ENCODE results near the gene UTF1. TPM values are rescaled to one million over a fixed set of nuclear protein-coding genes. Genes with fewer than 3 reads are reported as not detected.

The UTF1 gene
- total and polyA plus RNA-seq, 11 donors = not detected

DNA sequence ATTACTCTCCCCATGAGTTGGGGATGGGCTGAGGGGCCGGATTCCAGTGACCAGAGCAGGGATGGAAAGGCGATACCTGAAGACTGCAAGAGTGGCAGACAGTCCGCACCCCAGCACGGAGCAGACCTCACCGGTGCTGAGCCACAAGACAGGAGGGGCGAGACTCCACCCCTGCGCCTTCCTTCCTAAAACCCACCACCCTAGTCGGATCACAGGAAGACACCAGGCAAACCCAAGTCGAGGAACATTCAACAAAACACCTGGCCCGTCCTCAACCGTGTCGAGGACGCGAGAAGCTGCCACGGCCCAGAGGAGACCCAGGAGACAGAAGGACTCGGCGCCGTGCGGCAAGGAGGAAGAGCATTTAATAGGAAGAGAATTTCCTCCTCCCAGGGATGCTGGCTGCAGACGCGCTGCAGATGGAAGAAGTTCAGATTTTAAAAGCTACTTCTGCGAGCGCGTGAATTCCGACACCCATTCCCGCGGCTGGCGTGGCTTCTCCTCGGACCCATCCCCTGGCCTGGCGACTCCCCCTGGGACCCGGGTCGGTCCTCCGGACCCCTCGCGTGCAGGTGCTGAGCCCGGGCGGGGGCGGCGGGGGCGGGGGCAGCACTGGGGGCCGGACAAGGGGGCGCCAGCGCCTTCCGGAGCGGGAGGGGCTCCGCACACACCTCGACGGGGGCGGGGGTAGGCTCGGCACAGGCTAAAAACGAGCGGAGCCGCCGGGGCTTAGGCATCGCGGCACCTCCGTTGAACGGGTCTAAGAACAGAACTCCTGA is 563 bp upstream of the UTF1 start:
- no peaks in the 10 kb centered on the region for H3K36me3 ChIP-seq
- TF ChIP-seq, protein P1, sequence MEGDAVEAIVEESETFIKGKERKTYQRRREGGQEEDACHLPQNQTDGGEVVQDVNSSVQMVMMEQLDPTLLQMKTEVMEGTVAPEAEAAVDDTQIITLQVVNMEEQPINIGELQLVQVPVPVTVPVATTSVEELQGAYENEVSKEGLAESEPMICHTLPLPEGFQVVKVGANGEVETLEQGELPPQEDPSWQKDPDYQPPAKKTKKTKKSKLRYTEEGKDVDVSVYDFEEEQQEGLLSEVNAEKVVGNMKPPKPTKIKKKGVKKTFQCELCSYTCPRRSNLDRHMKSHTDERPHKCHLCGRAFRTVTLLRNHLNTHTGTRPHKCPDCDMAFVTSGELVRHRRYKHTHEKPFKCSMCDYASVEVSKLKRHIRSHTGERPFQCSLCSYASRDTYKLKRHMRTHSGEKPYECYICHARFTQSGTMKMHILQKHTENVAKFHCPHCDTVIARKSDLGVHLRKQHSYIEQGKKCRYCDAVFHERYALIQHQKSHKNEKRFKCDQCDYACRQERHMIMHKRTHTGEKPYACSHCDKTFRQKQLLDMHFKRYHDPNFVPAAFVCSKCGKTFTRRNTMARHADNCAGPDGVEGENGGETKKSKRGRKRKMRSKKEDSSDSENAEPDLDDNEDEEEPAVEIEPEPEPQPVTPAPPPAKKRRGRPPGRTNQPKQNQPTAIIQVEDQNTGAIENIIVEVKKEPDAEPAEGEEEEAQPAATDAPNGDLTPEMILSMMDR (IDR thresholded peaks at IDR 0.05) = no peak
- TF ChIP-seq POLR2A (IDR thresholded peaks at IDR 0.05) = no peak
- H3K27ac ChIP-seq = no peak overlapping the region
- DNase-seq (no peak), ATAC-seq (no peak)
- intact Hi-C loops (cut with DNase I) = no loop called here
- peak overlapping the region in 1 of 12 donors; percentile 17 for H3K4me3 ChIP-seq
- H3K27me3 ChIP-seq = peaks cover 52 to 91% (median 74%) of the 10 kb centered on the region in 9 donors
- H3K4me1 ChIP-seq = peaks cover 0 to 18% (median 0%) of the 10 kb centered on the region in 12 donors
- no peaks in the 10 kb centered on the region for H3K9me3 ChIP-seq
- WGBS, 4 donors = 4 to 6% (median 5%) methylated on average over 42 to 58 of the region's 58 CpGs

DNA sequence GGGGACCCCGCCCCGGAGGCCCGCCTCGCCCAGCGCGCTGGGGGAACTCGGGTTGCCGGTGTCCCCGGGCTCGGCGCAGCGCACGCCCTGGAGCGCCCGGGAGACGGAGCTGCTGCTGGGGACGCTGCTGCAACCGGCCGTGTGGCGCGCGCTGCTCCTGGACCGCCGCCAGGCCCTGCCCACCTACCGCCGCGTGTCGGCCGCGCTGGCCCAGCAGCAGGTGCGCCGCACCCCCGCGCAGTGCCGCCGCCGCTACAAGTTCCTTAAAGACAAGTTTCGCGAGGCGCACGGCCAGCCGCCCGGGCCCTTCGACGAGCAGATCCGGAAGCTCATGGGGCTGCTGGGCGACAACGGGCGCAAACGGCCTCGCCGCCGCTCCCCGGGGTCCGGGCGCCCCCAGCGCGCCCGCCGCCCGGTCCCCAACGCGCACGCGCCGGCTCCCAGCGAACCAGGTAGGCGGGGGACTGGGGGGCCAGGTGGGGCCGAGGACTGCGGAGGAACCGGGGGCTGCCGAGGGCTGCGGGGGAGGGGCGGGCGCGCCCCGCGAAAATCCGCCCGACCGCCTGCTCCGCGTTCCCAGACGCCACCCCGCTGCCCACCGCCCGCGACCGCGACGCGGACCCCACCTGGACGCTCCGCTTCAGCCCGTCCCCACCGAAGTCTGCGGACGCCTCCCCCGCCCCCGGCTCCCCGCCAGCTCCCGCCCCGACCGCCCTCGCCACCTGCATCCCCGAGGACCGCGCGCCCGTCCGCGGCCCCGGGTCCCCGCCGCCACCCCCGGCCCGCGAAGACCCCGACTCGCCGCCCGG is 574 bp downstream of the UTF1 start:
- no peaks in the 10 kb centered on the region for H3K9me3 ChIP-seq
- intact Hi-C loops (cut with DNase I) = no loop called here
- peaks cover 45 to 89% (median 68%) of the 10 kb centered on the region in 9 donors for H3K27me3 ChIP-seq
- H3K4me3 ChIP-seq = peak overlapping the region in 3 of 12 donors; percentile 17 to 30 (median 19)
- H3K4me1 ChIP-seq = peaks cover 0 to 21% (median 0%) of the 10 kb centered on the region in 12 donors
- ATAC-seq = no peak
- TF ChIP-seq POLR2A (IDR thresholded peaks at IDR 0.05) = no peak
- TF ChIP-seq, protein P1 (IDR thresholded peaks at IDR 0.05) = no peak
- DNase-seq = no peak
- no peaks in the 10 kb centered on the region for H3K36me3 ChIP-seq
- WGBS, 4 donors = 2 to 3% (median 2%) methylated on average over 31 to 122 of the region's 122 CpGs
- no peak overlapping the region for H3K27ac ChIP-seq

DNA sequence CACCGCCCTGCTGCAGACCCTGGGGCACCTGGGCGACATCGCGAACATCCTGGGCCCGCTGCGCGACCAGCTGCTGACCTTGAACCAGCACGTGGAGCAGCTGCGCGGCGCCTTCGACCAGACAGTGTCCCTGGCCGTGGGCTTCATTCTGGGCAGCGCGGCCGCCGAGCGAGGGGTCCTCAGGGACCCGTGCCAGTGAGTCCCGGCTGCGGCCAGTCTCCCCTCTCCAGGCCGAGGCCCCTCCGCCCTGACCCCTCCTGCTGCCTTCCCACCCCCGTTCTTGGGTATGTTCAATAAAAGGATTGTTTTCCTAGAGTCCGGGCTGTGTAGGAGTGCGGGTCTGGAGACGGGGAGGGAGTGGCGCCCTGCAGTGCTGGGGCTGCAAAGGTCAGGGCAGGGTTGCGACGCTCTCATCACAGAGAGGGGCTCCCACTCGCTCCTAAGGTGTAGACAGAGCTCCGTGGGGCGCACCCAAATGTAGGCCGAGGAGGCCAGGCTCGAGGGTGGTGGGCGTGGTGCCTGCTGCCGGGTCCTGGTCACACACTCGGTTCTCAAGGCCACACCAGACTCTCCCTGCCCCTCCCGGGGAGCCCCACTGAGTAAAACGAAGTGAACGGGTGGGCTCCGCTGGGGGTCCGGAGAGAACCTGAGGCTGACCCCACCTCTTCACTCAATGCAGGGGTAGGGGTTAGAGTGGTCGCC is 1.4 kb downstream of the UTF1 start:
- Histone ChIP-seq H3K4me1 (peaks cover 0 to 29% (median under 1%) of the 10 kb centered on the region in 12 donors), H3K27ac (no peak overlapping the region), H3K4me3 (no peak overlapping the region), H3K27me3 (peaks cover 46 to 91% (median 71%) of the 10 kb centered on the region in 9 donors), H3K9me3 (no peaks in the 10 kb centered on the region), H3K36me3 (no peaks in the 10 kb centered on the region)
- DNase-seq (no peak), ATAC-seq (no peak)
- WGBS, 4 donors = 18 to 22% (median 20%) methylated on average over 27 to 44 of the region's 44 CpGs
- intact Hi-C loops (cut with DNase I) = no loop called here
- TF ChIP-seq, protein P1 (IDR thresholded peaks at IDR 0.05) = no peak
- no peak for TF ChIP-seq POLR2A (IDR thresholded peaks at IDR 0.05)
